Measurements from ENCODE around the gene DAND5. TPM values are rescaled to one million over a fixed set of nuclear protein-coding genes. Genes with fewer than 3 reads are reported as not detected.

The DAND5 gene
- total and polyA plus RNA-seq, 9 of the 15 experiments (the other 6 are each of a cell fraction or from before 2014, with no cell fraction given) = 0.22 to 0.83 (median 0.60) TPM

- no TSS peak for BruUV-seq (replicated peaks)
- CTCF ChIA-PET (ENCODE audit: low intra/inter-chr PET ratio) = interaction anchor here (1.2 to 2.2 kb wide), 3 partner anchors 52 to 112 kb away, joined by 3 to 10 read pairs (median 8); no protein-coding TSS in a partner anchor
- Histone ChIP-seq H3K4me1 (replicated peaks in 1 of 2; ENCODE audit: control insufficient read depth in 2 of 2, insufficient read depth in 2 of 2, low read length in 2 of 2) (peaks cover 21 to 50% of the 10 kb centered on the region in 2 experiments; a peak in 4 of 5 replicates), H3K9me3 (replicated peaks; ENCODE audit: control insufficient read depth, insufficient read depth, low read depth, low read length) (no peaks in the 10 kb centered on the region), H3K9ac (ENCODE audit: insufficient read depth in 1 of 2, low read depth in 2 of 2, low read length in 2 of 2) (no peak overlapping the region), H3K27me3 (ENCODE audit: control insufficient read depth in 2 of 2, insufficient read depth in 2 of 2, low read length in 2 of 2) (no peaks in the 10 kb centered on the region), H3K9me1 (ENCODE audit: control insufficient read depth, insufficient read depth, low read length) (no peaks in the 10 kb centered on the region), H2AFZ (ENCODE audit: low read depth, low read length) (no peak overlapping the region), H3K79me2 (ENCODE audit: control insufficient read depth, insufficient read depth, low read length) (no peaks in the 10 kb centered on the region), H4K20me1 (replicated peaks; ENCODE audit: control insufficient read depth, insufficient read depth, low read length) (no peaks in the 10 kb centered on the region), H3K4me2 (ENCODE audit: insufficient read depth, low read length) (no peak overlapping the region), H3K36me3 (ENCODE audit: control insufficient read depth, insufficient read depth, low read length) (no peaks in the 10 kb centered on the region), H3K27ac (ENCODE audit: extremely low read depth, low read depth, low read length) (no peak overlapping the region), H3K4me3 (no peak overlapping the region)
- FAIRE-seq = no peak
- intact Hi-C loops (cut with micrococcal nuclease) = loop anchor here (1.0 kb wide), 2 partner anchors 52 to 79 kb away; no protein-coding TSS in a partner anchor
- POLR2A ChIA-PET = interaction anchor here (1.1 kb wide), 1 partner anchor 117 kb away, joined by 4 read pairs; no protein-coding TSS in a partner anchor
- in situ Hi-C loops (cut with MboI) = no loop called here
- 69% methylated on average over 3 of the region's 6 CpGs for whole genome bisulfite sequencing (ENCODE audit: insufficient coverage, low coverage, missing lambda C conversion rate)
- no peak for DNase-seq (ENCODE audit: extremely low read depth in 1 of 4, low spot score in 3 of 4)
- no peak for ATAC-seq
- TF ChIP-seq ELF4 (CRISPR knock-in tag; IDR thresholded peaks at IDR 0.05) (peak; percentile 78), GATAD2A (IDR thresholded peaks at IDR 0.05) (peak; percentile 10; the same call in 1 of the 2 replicates), ZEB2 (IDR thresholded peaks at IDR 0.05) (no peak), THRAP3 (IDR thresholded peaks at IDR 0.05; ENCODE audit: borderline replicate concordance) (0 out of 2 replicates have a peak, but pooled peaks have one; percentile 53), NFRKB (IDR thresholded peaks at IDR 0.05; ENCODE audit: low read depth) (0 out of 2 replicates have a peak, but pooled peaks have one; percentile 30), HDAC1 (IDR thresholded peaks at IDR 0.05) (no peak; a peak in 2 of 4 replicates), BRF1 (IDR thresholded peaks at IDR 0.05; ENCODE audit: borderline replicate concordance, extremely low read depth, insufficient read length) (no peak), ZNF134 (CRISPR knock-in tag; conservative IDR thresholded peaks at IDR 0.05) (no peak), NR2C1 (IDR thresholded peaks at IDR 0.05) (no peak), NR2C1 (tag; IDR thresholded peaks at IDR 0.05) (no peak), MTA3 (IDR thresholded peaks at IDR 0.05; ENCODE audit: borderline replicate concordance) (no peak)
- TF ChIP-seq, protein P1, sequence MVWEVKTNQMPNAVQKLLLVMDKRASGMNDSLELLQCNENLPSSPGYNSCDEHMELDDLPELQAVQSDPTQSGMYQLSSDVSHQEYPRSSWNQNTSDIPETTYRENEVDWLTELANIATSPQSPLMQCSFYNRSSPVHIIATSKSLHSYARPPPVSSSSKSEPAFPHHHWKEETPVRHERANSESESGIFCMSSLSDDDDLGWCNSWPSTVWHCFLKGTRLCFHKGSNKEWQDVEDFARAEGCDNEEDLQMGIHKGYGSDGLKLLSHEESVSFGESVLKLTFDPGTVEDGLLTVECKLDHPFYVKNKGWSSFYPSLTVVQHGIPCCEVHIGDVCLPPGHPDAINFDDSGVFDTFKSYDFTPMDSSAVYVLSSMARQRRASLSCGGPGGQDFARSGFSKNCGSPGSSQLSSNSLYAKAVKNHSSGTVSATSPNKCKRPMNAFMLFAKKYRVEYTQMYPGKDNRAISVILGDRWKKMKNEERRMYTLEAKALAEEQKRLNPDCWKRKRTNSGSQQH (CRISPR knock-in tag; IDR thresholded peaks at IDR 0.05) = 0 out of 2 replicates have a peak, but pooled peaks have one; percentile 70
- TF ChIP-seq, protein P2, sequence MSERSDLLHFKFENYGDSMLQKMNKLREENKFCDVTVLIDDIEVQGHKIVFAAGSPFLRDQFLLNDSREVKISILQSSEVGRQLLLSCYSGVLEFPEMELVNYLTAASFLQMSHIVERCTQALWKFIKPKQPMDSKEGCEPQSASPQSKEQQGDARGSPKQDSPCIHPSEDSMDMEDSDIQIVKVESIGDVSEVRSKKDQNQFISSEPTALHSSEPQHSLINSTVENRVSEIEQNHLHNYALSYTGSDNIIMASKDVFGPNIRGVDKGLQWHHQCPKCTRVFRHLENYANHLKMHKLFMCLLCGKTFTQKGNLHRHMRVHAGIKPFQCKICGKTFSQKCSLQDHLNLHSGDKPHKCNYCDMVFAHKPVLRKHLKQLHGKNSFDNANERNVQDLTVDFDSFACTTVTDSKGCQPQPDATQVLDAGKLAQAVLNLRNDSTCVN (CRISPR knock-in tag; IDR thresholded peaks at IDR 0.05) = 0 out of 2 replicates have a peak, but pooled peaks have one; percentile 56
- TF ChIP-seq, protein P3, sequence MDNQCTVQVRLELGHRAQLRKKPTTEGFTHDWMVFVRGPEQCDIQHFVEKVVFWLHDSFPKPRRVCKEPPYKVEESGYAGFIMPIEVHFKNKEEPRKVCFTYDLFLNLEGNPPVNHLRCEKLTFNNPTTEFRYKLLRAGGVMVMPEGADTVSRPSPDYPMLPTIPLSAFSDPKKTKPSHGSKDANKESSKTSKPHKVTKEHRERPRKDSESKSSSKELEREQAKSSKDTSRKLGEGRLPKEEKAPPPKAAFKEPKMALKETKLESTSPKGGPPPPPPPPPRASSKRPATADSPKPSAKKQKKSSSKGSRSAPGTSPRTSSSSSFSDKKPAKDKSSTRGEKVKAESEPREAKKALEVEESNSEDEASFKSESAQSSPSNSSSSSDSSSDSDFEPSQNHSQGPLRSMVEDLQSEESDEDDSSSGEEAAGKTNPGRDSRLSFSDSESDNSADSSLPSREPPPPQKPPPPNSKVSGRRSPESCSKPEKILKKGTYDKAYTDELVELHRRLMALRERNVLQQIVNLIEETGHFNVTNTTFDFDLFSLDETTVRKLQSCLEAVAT (IDR thresholded peaks at IDR 0.05) = 0 out of 4 replicates have a peak, but pooled peaks of 1 of the 2 experiments have one; percentile 9
- TF ChIP-seq, protein P4, sequence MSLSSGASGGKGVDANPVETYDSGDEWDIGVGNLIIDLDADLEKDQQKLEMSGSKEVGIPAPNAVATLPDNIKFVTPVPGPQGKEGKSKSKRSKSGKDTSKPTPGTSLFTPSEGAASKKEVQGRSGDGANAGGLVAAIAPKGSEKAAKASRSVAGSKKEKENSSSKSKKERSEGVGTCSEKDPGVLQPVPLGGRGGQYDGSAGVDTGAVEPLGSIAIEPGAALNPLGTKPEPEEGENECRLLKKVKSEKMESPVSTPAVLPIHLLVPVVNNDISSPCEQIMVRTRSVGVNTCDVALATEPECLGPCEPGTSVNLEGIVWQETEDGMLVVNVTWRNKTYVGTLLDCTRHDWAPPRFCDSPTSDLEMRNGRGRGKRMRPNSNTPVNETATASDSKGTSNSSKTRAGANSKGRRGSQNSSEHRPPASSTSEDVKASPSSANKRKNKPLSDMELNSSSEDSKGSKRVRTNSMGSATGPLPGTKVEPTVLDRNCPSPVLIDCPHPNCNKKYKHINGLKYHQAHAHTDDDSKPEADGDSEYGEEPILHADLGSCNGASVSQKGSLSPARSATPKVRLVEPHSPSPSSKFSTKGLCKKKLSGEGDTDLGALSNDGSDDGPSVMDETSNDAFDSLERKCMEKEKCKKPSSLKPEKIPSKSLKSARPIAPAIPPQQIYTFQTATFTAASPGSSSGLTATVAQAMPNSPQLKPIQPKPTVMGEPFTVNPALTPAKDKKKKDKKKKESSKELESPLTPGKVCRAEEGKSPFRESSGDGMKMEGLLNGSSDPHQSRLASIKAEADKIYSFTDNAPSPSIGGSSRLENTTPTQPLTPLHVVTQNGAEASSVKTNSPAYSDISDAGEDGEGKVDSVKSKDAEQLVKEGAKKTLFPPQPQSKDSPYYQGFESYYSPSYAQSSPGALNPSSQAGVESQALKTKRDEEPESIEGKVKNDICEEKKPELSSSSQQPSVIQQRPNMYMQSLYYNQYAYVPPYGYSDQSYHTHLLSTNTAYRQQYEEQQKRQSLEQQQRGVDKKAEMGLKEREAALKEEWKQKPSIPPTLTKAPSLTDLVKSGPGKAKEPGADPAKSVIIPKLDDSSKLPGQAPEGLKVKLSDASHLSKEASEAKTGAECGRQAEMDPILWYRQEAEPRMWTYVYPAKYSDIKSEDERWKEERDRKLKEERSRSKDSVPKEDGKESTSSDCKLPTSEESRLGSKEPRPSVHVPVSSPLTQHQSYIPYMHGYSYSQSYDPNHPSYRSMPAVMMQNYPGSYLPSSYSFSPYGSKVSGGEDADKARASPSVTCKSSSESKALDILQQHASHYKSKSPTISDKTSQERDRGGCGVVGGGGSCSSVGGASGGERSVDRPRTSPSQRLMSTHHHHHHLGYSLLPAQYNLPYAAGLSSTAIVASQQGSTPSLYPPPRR (CRISPR knock-in tag; IDR thresholded peaks at IDR 0.05; ENCODE audit: borderline replicate concordance) = no peak
These were observed 13.3 kb downstream of the DAND5 start for GRCh38 chr19:12982648-12983047.

All from K562 (cell line).